Transverse colon (tissue), 4 donors: ENCODE data around the gene SLCO4A1.

Experiments used
- EP300 ChIP-seq: sonication (generic); formaldehyde crosslinking; IDR thresholded peaks from one replicate; pipeline ENCODE4 v1.6.1; 2017; ENCODE audit warnings: antibody characterized with exemption, low read depth
- POLR2A ChIP-seq: fragments of 450-650 bp; IDR thresholded peaks from one replicate; pipeline ENCODE4 v1.6.1; 2016; ENCODE audit warnings: antibody characterized with exemption, mild to moderate bottlenecking, moderate library complexity
- POLR2AphosphoS5 ChIP-seq, 3 donors: sonication (generic); formaldehyde crosslinking; IDR thresholded peaks; one replicate each; pipeline ENCODE4 v1.6.1; 2016; ENCODE audit warnings: antibody characterized with exemption in 3 of 3
- TF ChIP-seq, protein P1 (sequence below), 5 experiments: fragments of 200-600 bp in 3 of 5; fragments of 450-650 bp in 2 of 5; sonication (generic) in 3 of 5; IDR thresholded peaks; 1 replicate in 2 of 5; 2 replicates in 3 of 5; pipeline ENCODE4 v1.5.1; 2016 to 2017; ENCODE audit warnings: antibody characterized with exemption in 5 of 5, inconsistent platforms in 3 of 5, mild to moderate bottlenecking in 2 of 5, moderate library complexity in 1 of 5

DNA sequence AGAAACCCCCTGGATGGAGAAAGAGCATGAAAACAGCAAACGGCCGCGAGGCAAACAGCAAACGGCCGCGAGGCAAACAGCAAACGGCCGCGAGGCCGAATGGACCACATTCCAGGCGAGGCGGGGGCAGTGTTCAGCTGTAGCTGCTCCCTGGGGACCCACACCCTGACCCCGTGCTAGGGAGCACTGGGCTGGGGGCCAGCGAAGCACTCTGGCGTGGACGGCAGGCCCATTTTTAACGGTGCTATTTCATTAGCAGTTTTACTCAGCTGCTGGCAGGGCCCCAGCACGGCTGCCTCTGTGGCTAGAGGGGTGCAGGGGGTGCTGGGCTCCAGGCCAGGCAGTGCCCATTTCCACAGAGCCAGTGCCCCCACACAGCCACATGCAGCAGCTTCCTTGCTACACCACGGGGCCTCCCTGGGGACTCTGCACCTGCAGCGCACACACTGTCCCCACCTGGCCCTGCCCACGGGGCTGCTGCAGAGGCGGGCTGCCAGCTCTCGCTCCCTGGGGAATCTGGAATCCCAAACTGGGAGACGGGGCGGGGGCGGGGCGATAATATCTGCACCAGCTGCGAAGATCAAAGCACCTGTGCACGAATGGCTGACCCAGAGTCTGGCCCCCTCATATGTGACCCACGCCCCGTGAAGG is 35.6 kb upstream of the SLCO4A1 start:
- TF ChIP-seq, protein P1, sequence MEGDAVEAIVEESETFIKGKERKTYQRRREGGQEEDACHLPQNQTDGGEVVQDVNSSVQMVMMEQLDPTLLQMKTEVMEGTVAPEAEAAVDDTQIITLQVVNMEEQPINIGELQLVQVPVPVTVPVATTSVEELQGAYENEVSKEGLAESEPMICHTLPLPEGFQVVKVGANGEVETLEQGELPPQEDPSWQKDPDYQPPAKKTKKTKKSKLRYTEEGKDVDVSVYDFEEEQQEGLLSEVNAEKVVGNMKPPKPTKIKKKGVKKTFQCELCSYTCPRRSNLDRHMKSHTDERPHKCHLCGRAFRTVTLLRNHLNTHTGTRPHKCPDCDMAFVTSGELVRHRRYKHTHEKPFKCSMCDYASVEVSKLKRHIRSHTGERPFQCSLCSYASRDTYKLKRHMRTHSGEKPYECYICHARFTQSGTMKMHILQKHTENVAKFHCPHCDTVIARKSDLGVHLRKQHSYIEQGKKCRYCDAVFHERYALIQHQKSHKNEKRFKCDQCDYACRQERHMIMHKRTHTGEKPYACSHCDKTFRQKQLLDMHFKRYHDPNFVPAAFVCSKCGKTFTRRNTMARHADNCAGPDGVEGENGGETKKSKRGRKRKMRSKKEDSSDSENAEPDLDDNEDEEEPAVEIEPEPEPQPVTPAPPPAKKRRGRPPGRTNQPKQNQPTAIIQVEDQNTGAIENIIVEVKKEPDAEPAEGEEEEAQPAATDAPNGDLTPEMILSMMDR (IDR thresholded peaks at IDR 0.05), result no peak
- no peak for TF ChIP-seq EP300
- no peak for TF ChIP-seq POLR2AphosphoS5 (IDR thresholded peaks at IDR 0.05)
- TF ChIP-seq POLR2A, result no peak
